HEK293T (cell line): ENCODE data around the gene SCGN.

ENCODE experiments used
- ARNT ChIP-seq: fragments of 450-650 bp; IDR thresholded peaks from 2 replicates; pipeline ENCODE4 v1.6.1; 2017; ENCODE audit warnings: mild to moderate bottlenecking
- HDGF ChIP-seq: fragments of 450-650 bp; IDR thresholded peaks from 2 replicates; pipeline ENCODE4 v1.6.1; 2017; ENCODE audit warnings: antibody characterized with exemption, borderline replicate concordance

- TF ChIP-seq HDGF (no peak), ARNT (no peak)
Observed at GRCh38 chr6:25700761-25701160, 48.7 kb downstream of the SCGN start.
